Gastroesophageal sphincter (tissue), 3 donors: ENCODE data around the gene CDC42BPA.

ENCODE experiments used
- EP300 ChIP-seq: sonication (generic); formaldehyde crosslinking; IDR thresholded peaks from one replicate; pipeline ENCODE4 v1.6.1; 2017; ENCODE audit warnings: antibody characterized with exemption, mild to moderate bottlenecking
- POLR2A ChIP-seq, 2 donors: fragments of 450-650 bp; IDR thresholded peaks; one replicate each; pipeline ENCODE4 v1.6.1; 2017; ENCODE audit warnings: antibody characterized with exemption in 2 of 2, mild to moderate bottlenecking in 2 of 2, moderate library complexity in 1 of 2
- POLR2AphosphoS5 ChIP-seq: sonication (generic); formaldehyde crosslinking; IDR thresholded peaks from one replicate; pipeline ENCODE4 v1.6.1; 2017; ENCODE audit warnings: antibody characterized with exemption
- TF ChIP-seq, protein P1 (sequence below), 4 experiments: fragments of 200-600 bp in 2 of 4; fragments of 450-650 bp in 2 of 4; sonication (generic) in 1 of 4; IDR thresholded peaks; one replicate each; pipeline ENCODE4 v1.5.1; 2017 to 2019; ENCODE audit warnings: antibody characterized with exemption in 4 of 4, mild to moderate bottlenecking in 2 of 4, moderate library complexity in 2 of 4

- no peak for TF ChIP-seq POLR2A (IDR thresholded peaks at IDR 0.05)
- TF ChIP-seq, protein P1, sequence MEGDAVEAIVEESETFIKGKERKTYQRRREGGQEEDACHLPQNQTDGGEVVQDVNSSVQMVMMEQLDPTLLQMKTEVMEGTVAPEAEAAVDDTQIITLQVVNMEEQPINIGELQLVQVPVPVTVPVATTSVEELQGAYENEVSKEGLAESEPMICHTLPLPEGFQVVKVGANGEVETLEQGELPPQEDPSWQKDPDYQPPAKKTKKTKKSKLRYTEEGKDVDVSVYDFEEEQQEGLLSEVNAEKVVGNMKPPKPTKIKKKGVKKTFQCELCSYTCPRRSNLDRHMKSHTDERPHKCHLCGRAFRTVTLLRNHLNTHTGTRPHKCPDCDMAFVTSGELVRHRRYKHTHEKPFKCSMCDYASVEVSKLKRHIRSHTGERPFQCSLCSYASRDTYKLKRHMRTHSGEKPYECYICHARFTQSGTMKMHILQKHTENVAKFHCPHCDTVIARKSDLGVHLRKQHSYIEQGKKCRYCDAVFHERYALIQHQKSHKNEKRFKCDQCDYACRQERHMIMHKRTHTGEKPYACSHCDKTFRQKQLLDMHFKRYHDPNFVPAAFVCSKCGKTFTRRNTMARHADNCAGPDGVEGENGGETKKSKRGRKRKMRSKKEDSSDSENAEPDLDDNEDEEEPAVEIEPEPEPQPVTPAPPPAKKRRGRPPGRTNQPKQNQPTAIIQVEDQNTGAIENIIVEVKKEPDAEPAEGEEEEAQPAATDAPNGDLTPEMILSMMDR (IDR thresholded peaks at IDR 0.05): no peak
- TF ChIP-seq POLR2AphosphoS5: no peak
- TF ChIP-seq EP300: no peak
Observed at GRCh38 chr1:227299688-227300087, 18.6 kb downstream of the CDC42BPA start.
